Osteoblast (primary cell): ENCODE results near the gene CBX5. TPM values are rescaled to one million over a fixed set of nuclear protein-coding genes. Genes with fewer than 3 reads are reported as not detected.
A peak's percentile ranks its signal among the peaks of the same experiment; 100 is the strongest.
"Not testable (repeated sequence)": the region's sequence is repeated elsewhere in the genome, so short reads cannot be mapped to it uniquely, and the experiment has no call there.

Experiments
- DNase-seq: peaks from one replicate; pipeline ENCODE4 v3.0.0; 2011; ENCODE audit warnings: low spot score, mixed read lengths; ENCODE audit not compliant: insufficient read length; ENCODE audit errors: missing footprints
- H2AFZ ChIP-seq: 2 replicates; pipeline ENCODE4 v1.6.0; 2011; ENCODE audit warnings: mild to moderate bottlenecking, low read length
- H3K27ac ChIP-seq: 2 replicates; pipeline ENCODE4 v1.5.1; 2011; ENCODE audit warnings: mild to moderate bottlenecking, low read depth, low read length, moderate library complexity
- H3K27me3 ChIP-seq: 2 replicates; pipeline ENCODE4 v1.6.0; 2012; ENCODE audit warnings: mild to moderate bottlenecking, control low read depth, inconsistent platforms, low read length, moderate library complexity; ENCODE audit not compliant: insufficient read depth
- H3K36me3 ChIP-seq: 2 replicates; pipeline ENCODE4 v1.5.1; 2011; ENCODE audit warnings: mild to moderate bottlenecking, low read length, control low read depth, moderate library complexity; ENCODE audit not compliant: insufficient read depth
- H3K4me1 ChIP-seq: 2 replicates; pipeline ENCODE4 v1.5.1; 2011; ENCODE audit warnings: mild to moderate bottlenecking, low read length, control low read depth, moderate library complexity; ENCODE audit not compliant: insufficient read depth
- H3K4me2 ChIP-seq: 2 replicates; pipeline ENCODE4 v1.6.0; 2011; ENCODE audit warnings: mild to moderate bottlenecking, low read length; ENCODE audit not compliant: insufficient read depth
- H3K4me3 ChIP-seq: fragments of 200-600 bp; sonication (generic); 3 replicates; pipeline ENCODE4 v1.5.1; 2012; ENCODE audit warnings: mild to moderate bottlenecking, low read length, inconsistent platforms; ENCODE audit not compliant: insufficient read depth
- H3K79me2 ChIP-seq: 2 replicates; pipeline ENCODE4 v1.6.0; 2012; ENCODE audit warnings: mild to moderate bottlenecking, low read length, control low read depth, inconsistent platforms; ENCODE audit not compliant: insufficient read depth
- H3K9me3 ChIP-seq: 2 replicates; pipeline ENCODE4 v1.5.1; 2011; ENCODE audit warnings: low read depth, low read length, control low read depth
- H4K20me1 ChIP-seq: 2 replicates; pipeline ENCODE4 v1.6.0; 2012; ENCODE audit warnings: mild to moderate bottlenecking, low read length, control low read depth; ENCODE audit not compliant: insufficient read depth
- CTCF ChIP-seq: IDR thresholded peaks from 2 replicates; pipeline ENCODE4 v1.5.1; 2011; ENCODE audit warnings: mild to moderate bottlenecking, low read depth, low read length, moderate library complexity; ENCODE audit errors: extremely low read depth
- total RNA-seq: library from RNA; depleted of rRNA; stranded (reverse); fragments of >200 nt; gene quantifications from 2 replicates; pipeline ENCODE4 v1.2.3, GENCODE V29; 2012

CBX5 gene
- total RNA-seq, 1 donor: 37.6 TPM

- peaks cover 65% of the 10 kb centered on the region for H3K36me3 ChIP-seq
- H4K20me1 ChIP-seq: peaks cover 57% of the 10 kb centered on the region
- peak; percentile 38 for TF ChIP-seq CTCF
Measured at GRCh38 chr12:54285150-54286041, 5.5 kb upstream of the CBX5 start.

GRCh38 chr12:54284070-54284780 is 4.3 kb upstream of the CBX5 start:
- not testable (repeated sequence) for H2AFZ ChIP-seq, H3K9me3 ChIP-seq, H3K27me3 ChIP-seq
- Histone ChIP-seq H3K4me1 (peaks cover 29% of the 10 kb centered on the region), H3K4me2 (peak overlapping the region; percentile 98), H4K20me1 (peaks cover 57% of the 10 kb centered on the region), H3K36me3 (peaks cover 65% of the 10 kb centered on the region), H3K27ac (peak overlapping the region; percentile 39), H3K4me3 (peak overlapping the region; percentile 97), H3K79me2 (peaks cover 39% of the 10 kb centered on the region)
- DNase-seq: peak; percentile 3

More at GRCh38 chr12:54285150-54286041, 5.5 kb upstream of the CBX5 start:
- Histone ChIP-seq H3K4me2 (peak overlapping the region; percentile 47), H3K27me3 (no peaks in the 10 kb centered on the region), H3K4me3 (peak overlapping the region; percentile 22), H2AFZ (no peak overlapping the region), H3K27ac (no peak overlapping the region), H3K79me2 (peaks cover 37% of the 10 kb centered on the region), H3K9me3 (no peaks in the 10 kb centered on the region), H3K4me1 (peaks cover 29% of the 10 kb centered on the region)
- DNase-seq: peak; percentile 29

GRCh38 chr12:54282949-54283593 is 3.1 kb upstream of the CBX5 start:
- H3K27me3 ChIP-seq: no peaks in the 10 kb centered on the region
- peaks cover 35% of the 10 kb centered on the region for H3K4me1 ChIP-seq
- no peak for TF ChIP-seq CTCF
- peaks cover 62% of the 10 kb centered on the region for H3K36me3 ChIP-seq
- DNase-seq: peak; percentile 22
- peak overlapping the region; percentile 98 for H3K4me2 ChIP-seq
- H3K4me3 ChIP-seq: peak overlapping the region; percentile 97
- H3K9me3 ChIP-seq: no peaks in the 10 kb centered on the region
- peak overlapping the region; percentile 99 for H3K27ac ChIP-seq
- H3K79me2 ChIP-seq: peaks cover 50% of the 10 kb centered on the region
- H4K20me1 ChIP-seq: peaks cover 57% of the 10 kb centered on the region
- H2AFZ ChIP-seq: no peak overlapping the region

- H3K4me1 ChIP-seq: peaks cover 42% of the 10 kb centered on the region
- DNase-seq, H3K27me3 ChIP-seq, H2AFZ ChIP-seq, H3K9me3 ChIP-seq: not testable (repeated sequence)
- H3K4me2 ChIP-seq: peak overlapping the region; percentile 98
- peak overlapping the region; percentile 99 for H3K27ac ChIP-seq
- peaks cover 64% of the 10 kb centered on the region for H3K79me2 ChIP-seq
- H4K20me1 ChIP-seq: peaks cover 48% of the 10 kb centered on the region
- H3K36me3 ChIP-seq: peaks cover 48% of the 10 kb centered on the region
- peak overlapping the region; percentile 97 for H3K4me3 ChIP-seq
Measured at GRCh38 chr12:54281694-54282093, 1.8 kb upstream of the CBX5 start.

DNA sequence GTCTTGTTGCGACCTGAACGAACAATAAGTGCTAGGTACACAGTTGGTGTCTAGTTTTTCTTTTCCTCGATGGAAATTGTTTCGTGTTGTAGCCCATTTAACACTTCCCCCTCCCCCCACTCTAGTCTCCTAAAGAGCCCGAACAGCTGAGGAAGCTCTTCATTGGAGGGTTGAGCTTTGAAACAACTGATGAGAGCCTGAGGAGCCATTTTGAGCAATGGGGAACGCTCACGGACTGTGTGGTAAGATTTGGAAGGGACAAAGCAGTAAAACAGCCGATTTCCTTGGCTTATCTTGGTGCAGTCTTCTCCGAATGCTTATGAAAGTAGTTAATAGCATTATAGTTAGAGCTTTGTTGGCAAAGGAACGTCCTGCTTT is 1.3 kb upstream of the CBX5 start:
- Histone ChIP-seq H3K4me1 (peaks cover 42% of the 10 kb centered on the region), H2AFZ (peak overlapping the region; percentile 51), H3K4me3 (peak overlapping the region; percentile 97), H4K20me1 (peaks cover 47% of the 10 kb centered on the region), H3K36me3 (peaks cover 43% of the 10 kb centered on the region), H3K4me2 (peak overlapping the region; percentile 98), H3K79me2 (peaks cover 68% of the 10 kb centered on the region), H3K27ac (peak overlapping the region; percentile 99)
- not testable (repeated sequence) for DNase-seq, H3K9me3 ChIP-seq, H3K27me3 ChIP-seq
